ENCODE measurements around the gene USP47.

USP47 gene

GRCh38 chr11:11970556-11970955 is 128.8 kb downstream of the USP47 start:
- no peak overlapping the region for H3K4me3 ChIP-seq (ENCODE audit: low read depth, low read length)
- ChIA-PET CTCF (interaction anchor here (0.6 kb wide), 1 partner anchor 1040 kb away, joined by 4 read pairs; no protein-coding TSS in a partner anchor), POLR2A (no interaction called here)
- no peak for TF ChIP-seq GLIS1 (tag by site-specific recombination; IDR thresholded peaks at IDR 0.05)
- no peak for TF ChIP-seq ZNF48 (tag by site-specific recombination; IDR thresholded peaks at IDR 0.05)
- no peak for TF ChIP-seq ZNF639 (tag by site-specific recombination; IDR thresholded peaks at IDR 0.05)
- TF ChIP-seq ZNF302 (tag by site-specific recombination; IDR thresholded peaks at IDR 0.05; ENCODE audit: low read depth), result no peak
- no peaks in the 10 kb centered on the region for H3K4me1 ChIP-seq (ENCODE audit: control insufficient read depth, insufficient read depth, low read length)
- no peaks in the 10 kb centered on the region for H3K36me3 ChIP-seq (ENCODE audit: control insufficient read depth in 2 of 2, insufficient read depth in 1 of 2, low read length in 2 of 2)
- no peaks in the 10 kb centered on the region for H3K9me3 ChIP-seq (ENCODE audit: control insufficient read depth, insufficient read depth, low read depth, low read length)
- H3K27ac ChIP-seq (ENCODE audit: extremely low read depth, low read depth, low read length), result no peak overlapping the region

DNA sequence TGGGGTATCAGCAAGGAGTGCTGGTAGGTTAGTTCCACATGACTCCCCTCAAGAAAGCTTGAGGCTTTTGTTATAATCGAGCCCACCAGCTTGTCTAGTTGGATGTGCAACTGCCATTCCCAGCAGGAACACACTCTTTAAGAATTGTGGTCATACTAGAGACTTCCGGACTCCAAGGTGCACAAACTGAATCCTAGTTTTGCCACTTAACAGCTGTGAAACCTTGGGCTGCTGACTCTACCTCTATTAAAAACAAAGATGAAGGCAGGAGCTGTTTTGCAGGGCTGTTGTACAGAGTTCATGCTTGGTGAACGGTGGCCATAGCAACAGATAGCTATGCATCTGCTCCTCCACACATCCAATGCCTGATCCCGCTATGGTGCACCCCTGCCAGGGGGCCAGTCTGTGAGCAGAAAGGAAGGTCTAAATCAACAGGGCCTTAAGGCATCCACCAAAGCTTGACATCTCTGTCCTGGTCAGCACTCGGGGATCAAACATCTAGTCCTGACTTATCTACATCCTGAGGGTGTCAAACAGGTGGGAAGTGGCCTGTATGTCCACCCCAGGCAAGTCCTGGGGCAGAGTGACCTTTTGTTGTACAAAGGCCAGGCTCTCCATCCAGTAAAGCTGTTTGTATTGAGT is 130.3 kb downstream of the USP47 start:
- Histone ChIP-seq H3K4me1 (ENCODE audit: control insufficient read depth, insufficient read depth, low read length) (no peaks in the 10 kb centered on the region), H3K27ac (ENCODE audit: extremely low read depth, low read depth, low read length) (no peak overlapping the region), H3K36me3 (ENCODE audit: control insufficient read depth in 2 of 2, insufficient read depth in 1 of 2, low read length in 2 of 2) (no peaks in the 10 kb centered on the region), H3K4me3 (ENCODE audit: low read depth, low read length) (no peak overlapping the region), H3K9me3 (ENCODE audit: control insufficient read depth, insufficient read depth, low read depth, low read length) (no peaks in the 10 kb centered on the region)
- ChIA-PET CTCF (interaction anchor here (0.6 to 0.7 kb wide), 2 partner anchors 72 to 720 kb away, joined by 3 read pairs; no protein-coding TSS in a partner anchor), POLR2A (no interaction called here)
- no peak for TF ChIP-seq MYNN (tag by site-specific recombination; IDR thresholded peaks at IDR 0.05; ENCODE audit: borderline replicate concordance)
- no peak for TF ChIP-seq ZNF76 (tag by site-specific recombination; IDR thresholded peaks at IDR 0.05; ENCODE audit: borderline replicate concordance, low read depth)
- TF ChIP-seq, protein P1, sequence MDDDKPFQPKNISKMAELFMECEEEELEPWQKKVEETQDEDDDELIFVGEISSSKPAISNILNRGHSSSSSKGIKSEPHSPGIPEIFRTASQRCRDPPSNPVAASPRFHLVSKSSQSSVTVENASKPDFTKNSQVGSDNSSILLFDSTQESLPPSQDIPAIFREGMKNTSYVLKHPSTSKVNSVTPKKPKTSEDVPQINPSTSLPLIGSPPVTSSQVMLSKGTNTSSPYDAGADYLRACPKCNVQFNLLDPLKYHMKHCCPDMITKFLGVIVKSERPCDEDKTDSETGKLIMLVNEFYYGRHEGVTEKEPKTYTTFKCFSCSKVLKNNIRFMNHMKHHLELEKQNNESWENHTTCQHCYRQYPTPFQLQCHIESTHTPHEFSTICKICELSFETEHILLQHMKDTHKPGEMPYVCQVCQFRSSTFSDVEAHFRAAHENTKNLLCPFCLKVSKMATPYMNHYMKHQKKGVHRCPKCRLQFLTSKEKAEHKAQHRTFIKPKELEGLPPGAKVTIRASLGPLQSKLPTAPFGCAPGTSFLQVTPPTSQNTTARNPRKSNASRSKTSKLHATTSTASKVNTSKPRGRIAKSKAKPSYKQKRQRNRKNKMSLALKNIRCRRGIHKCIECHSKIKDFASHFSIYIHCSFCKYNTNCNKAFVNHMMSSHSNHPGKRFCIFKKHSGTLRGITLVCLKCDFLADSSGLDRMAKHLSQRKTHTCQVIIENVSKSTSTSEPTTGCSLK (tag by site-specific recombination; IDR thresholded peaks at IDR 0.05), result no peak
- TF ChIP-seq TCF7L2 (IDR thresholded peaks at IDR 0.05; ENCODE audit: borderline replicate concordance, low read depth, low read length), result no peak
- no peak for TF ChIP-seq RBAK (tag by site-specific recombination; IDR thresholded peaks at IDR 0.05)
- TF ChIP-seq ZNF2 (tag by site-specific recombination; IDR thresholded peaks at IDR 0.05), result no peak
- no peak for TF ChIP-seq ZNF140 (tag by site-specific recombination; IDR thresholded peaks at IDR 0.05)
- no peak for TF ChIP-seq ZNF792 (tag by site-specific recombination; IDR thresholded peaks at IDR 0.05)
- no peak for TF ChIP-seq ZNF157 (tag by site-specific recombination; IDR thresholded peaks at IDR 0.05)
- no peak for TF ChIP-seq ZNF292 (tag by site-specific recombination; IDR thresholded peaks at IDR 0.05; ENCODE audit: borderline replicate concordance, low read depth)
- no peak for TF ChIP-seq ZNF654 (tag by site-specific recombination; IDR thresholded peaks at IDR 0.05; ENCODE audit: low read depth)
- no peak for TF ChIP-seq PRDM10 (tag by site-specific recombination; IDR thresholded peaks at IDR 0.05)
- TF ChIP-seq GLIS1 (tag by site-specific recombination; IDR thresholded peaks at IDR 0.05), result no peak
- no peak for TF ChIP-seq REPIN1 (tag by site-specific recombination; IDR thresholded peaks at IDR 0.05; ENCODE audit: low read depth)
- TF ChIP-seq ZNF138 (tag by site-specific recombination; IDR thresholded peaks at IDR 0.05; ENCODE audit: borderline replicate concordance), result no peak
- TF ChIP-seq ZNF791 (tag by site-specific recombination; IDR thresholded peaks at IDR 0.05), result no peak
- no peak for TF ChIP-seq KLF9 (tag by site-specific recombination; IDR thresholded peaks at IDR 0.05; ENCODE audit: low read depth)
- TF ChIP-seq ZNF23 (tag by site-specific recombination; IDR thresholded peaks at IDR 0.05; ENCODE audit: borderline replicate concordance), result no peak
- no peak for TF ChIP-seq ZIC2 (tag by site-specific recombination; IDR thresholded peaks at IDR 0.05)

Data from HEK293 (cell line).